Caki2 (cell line): Measurements from ENCODE around the gene AJM1. TPM values are rescaled to one million over a fixed set of nuclear protein-coding genes. Genes with fewer than 3 reads are reported as not detected.
"Not testable (repeated sequence)": the region's sequence is repeated elsewhere in the genome, so short reads cannot be mapped to it uniquely, and the experiment has no call there.

Experiments used
- DNase-seq: peaks from one replicate; pipeline ENCODE4 v3.0.0-alpha.2; 2015; ENCODE audit warnings: low read depth
- in situ Hi-C: cut with HindIII; loops from 2 replicates; pipeline ENCODE4 v1.10.0; 2016; ENCODE audit warnings: low sequenced_read_pairs, low pct_unique_long_range_greater_than_20kb, mixed read lengths
- total RNA-seq: library from RNA; depleted of rRNA; stranded (reverse); fragments of >200 nt; shearing (Covaris generic); gene quantifications from 2 replicates; pipeline ENCODE4 v1.2.3, GENCODE V29; 2014; ENCODE audit warnings: low replicate concordance

The AJM1 gene
- total RNA-seq, 1 experiment from 2014 or later: 1.3 TPM

GRCh38 chr9:136840877-136841645, 1.2 kb upstream of the AJM1 start:
- peak; percentile 79 for DNase-seq
- in situ Hi-C loops: no loop called here

GRCh38 chr9:136841646-136842379, 465 bp upstream of the AJM1 start:
- in situ Hi-C loops, DNase-seq: not testable (repeated sequence)

GRCh38 chr9:136843159-136843800, 1.0 kb downstream of the AJM1 start:
- DNase-seq, in situ Hi-C loops: not testable (repeated sequence)

GRCh38 chr9:136843801-136844740, 1.8 kb downstream of the AJM1 start:
- DNase-seq, in situ Hi-C loops: not testable (repeated sequence)

GRCh38 chr9:136844761-136845464, 2.6 kb downstream of the AJM1 start:
- in situ Hi-C loops: no loop called here
- no peak for DNase-seq

GRCh38 chr9:136845465-136846260, 3.4 kb downstream of the AJM1 start:
- no peak for DNase-seq
- in situ Hi-C loops: no loop called here

- DNase-seq: no peak
- in situ Hi-C loops: no loop called here
Measured at GRCh38 chr9:136846376-136847087, 4.3 kb downstream of the AJM1 start.

- in situ Hi-C loops: no loop called here
- no peak for DNase-seq
Measured at GRCh38 chr9:136847088-136847825, 5.0 kb downstream of the AJM1 start.

GRCh38 chr9:136847826-136848392, 5.6 kb downstream of the AJM1 start:
- in situ Hi-C loops: no loop called here
- DNase-seq: peak; percentile 91

- DNase-seq: peak; percentile 55
- in situ Hi-C loops: no loop called here
Measured at GRCh38 chr9:136848393-136849037, 6.2 kb downstream of the AJM1 start.

GRCh38 chr9:136849038-136849959, 7.0 kb downstream of the AJM1 start, which contains the start of gene PHPT1:
PHPT1 (plus strand) TSS chr9:136849409; CDS start chr9:136849431, 22 bp downstream.
- DNase-seq: peak; percentile 98
- in situ Hi-C loops: no loop called here

GRCh38 chr9:136849960-136850865, 7.9 kb downstream of the AJM1 start:
- in situ Hi-C loops: no loop called here

More at GRCh38 chr9:136849960-136850865, 7.9 kb downstream of the AJM1 start:
- no peak for DNase-seq
